HG03378 (cell line): ENCODE data around the gene ABCB4.
"Not testable (repeated sequence)": the region's sequence is repeated elsewhere in the genome, so short reads cannot be mapped to it uniquely, and the experiment has no call there.

Experiments
- ATAC-seq: cut with Tn5 transposase; IDR thresholded peaks from one replicate; pipeline ENCODE4 v1.9.1; 2021; ENCODE audit warnings: mild to moderate bottlenecking, moderate library complexity; ENCODE audit not compliant: unreplicated experiment

The ABCB4 gene

GRCh38 chr7:87479951-87480350 lies 4.5 kb upstream of the ABCB4 start:
- no peak for ATAC-seq

GRCh38 chr7:87476179-87476557 lies 688 bp upstream of the ABCB4 start:
- ATAC-seq = no peak

- peak; percentile 84 for ATAC-seq
These were observed 734 bp downstream of the ABCB4 start for GRCh38 chr7:87474533-87475358.

GRCh38 chr7:87473986-87474385 lies 1.5 kb downstream of the ABCB4 start:
- peak; percentile 25 for ATAC-seq

GRCh38 chr7:87473192-87473591 lies 2.3 kb downstream of the ABCB4 start:
- no peak for ATAC-seq

GRCh38 chr7:87471473-87471872 lies 4.0 kb downstream of the ABCB4 start:
- ATAC-seq = no peak

GRCh38 chr7:87469204-87469603 lies 6.3 kb downstream of the ABCB4 start:
- ATAC-seq = not testable (repeated sequence)

- not testable (repeated sequence) for ATAC-seq
These were observed 10.0 kb downstream of the ABCB4 start for GRCh38 chr7:87465534-87465880.

- ATAC-seq = not testable (repeated sequence)
These were observed 10.5 kb downstream of the ABCB4 start for GRCh38 chr7:87464830-87465533.

- no peak for ATAC-seq
These were observed 11.5 kb downstream of the ABCB4 start for GRCh38 chr7:87463982-87464381.

- not testable (repeated sequence) for ATAC-seq
These were observed 15.0 kb downstream of the ABCB4 start for GRCh38 chr7:87460444-87460843.

- no peak for ATAC-seq
These were observed 15.5 kb downstream of the ABCB4 start for GRCh38 chr7:87459941-87460340.

GRCh38 chr7:87458148-87458547 lies 17.3 kb downstream of the ABCB4 start:
- ATAC-seq = no peak

- no peak for ATAC-seq
These were observed 19.2 kb downstream of the ABCB4 start for GRCh38 chr7:87456247-87456646.

- no peak for ATAC-seq
These were observed 23.2 kb downstream of the ABCB4 start for GRCh38 chr7:87452279-87452678.

- no peak for ATAC-seq
These were observed 24.3 kb downstream of the ABCB4 start for GRCh38 chr7:87451187-87451586.

- ATAC-seq = no peak
These were observed 24.8 kb downstream of the ABCB4 start for GRCh38 chr7:87450706-87451105.

GRCh38 chr7:87448388-87448787 lies 27.1 kb downstream of the ABCB4 start:
- ATAC-seq = no peak

- ATAC-seq = no peak
These were observed 28.3 kb downstream of the ABCB4 start for GRCh38 chr7:87447116-87447635.

GRCh38 chr7:87445897-87446296 lies 29.6 kb downstream of the ABCB4 start:
- peak; percentile 98 for ATAC-seq

- ATAC-seq = no peak
These were observed 39.9 kb downstream of the ABCB4 start for GRCh38 chr7:87435546-87435945.

- no peak for ATAC-seq
These were observed 42.9 kb downstream of the ABCB4 start for GRCh38 chr7:87432536-87432935.
